KMS-11 (cell line): ENCODE results near the gene HRH3.

Experiments used
- H2AFZ ChIP-seq: fragments of 200-600 bp; sonication (generic); 2 replicates; pipeline ENCODE4 v1.6.1; 2016; ENCODE audit warnings: antibody characterized with exemption, mixed run types, low read depth
- H3K27ac ChIP-seq: fragments of 200-600 bp; sonication (generic); 2 replicates; pipeline ENCODE4 v1.6.1; 2016; ENCODE audit warnings: mild to moderate bottlenecking, mixed run types
- H3K27me3 ChIP-seq: fragments of 200-600 bp; sonication (generic); 2 replicates; pipeline ENCODE4 v1.6.1; 2017; ENCODE audit warnings: mild to moderate bottlenecking, low read depth, mixed run types, moderate library complexity; ENCODE audit not compliant: insufficient read depth
- H3K36me3 ChIP-seq: fragments of 200-600 bp; sonication (generic); 2 replicates; pipeline ENCODE4 v1.6.1; 2017; ENCODE audit warnings: mild to moderate bottlenecking, mixed run types; ENCODE audit not compliant: insufficient read depth
- H3K4me1 ChIP-seq: fragments of 200-600 bp; sonication (generic); 2 replicates; pipeline ENCODE4 v1.6.1; 2016; ENCODE audit warnings: mild to moderate bottlenecking, low read depth, mixed run types; ENCODE audit not compliant: poor library complexity, severe bottlenecking
- H3K4me2 ChIP-seq: fragments of 200-600 bp; sonication (generic); 2 replicates; pipeline ENCODE4 v1.7.0; 2016; ENCODE audit warnings: mild to moderate bottlenecking, mixed run types
- H3K4me3 ChIP-seq: fragments of 200-600 bp; sonication (generic); IDR thresholded peaks from 2 replicates; pipeline ENCODE4 v1.6.1; 2017; ENCODE audit warnings: low read depth, low read length, mixed read lengths; ENCODE audit not compliant: insufficient read depth
- H3K79me2 ChIP-seq: fragments of 200-600 bp; sonication (generic); 2 replicates; pipeline ENCODE4 v1.6.1; 2016; ENCODE audit warnings: low read depth, mixed run types; ENCODE audit not compliant: insufficient read depth
- H3K9ac ChIP-seq: fragments of 200-600 bp; sonication (generic); 2 replicates; pipeline ENCODE4 v1.6.1; 2016; ENCODE audit warnings: mild to moderate bottlenecking, mixed run types
- H4K20me1 ChIP-seq: fragments of 200-600 bp; sonication (generic); 2 replicates; pipeline ENCODE4 v1.6.1; 2016; ENCODE audit warnings: mild to moderate bottlenecking, mixed run types; ENCODE audit not compliant: insufficient read depth
- TF ChIP-seq, protein P1 (sequence below): fragments of 200-600 bp; sonication (generic); conservative IDR thresholded peaks from 2 replicates; pipeline ENCODE4 v1.6.1; 2017; ENCODE audit warnings: low read depth, mild to moderate bottlenecking, antibody characterized with exemption, low read length, moderate library complexity, mixed read lengths

The HRH3 gene

DNA sequence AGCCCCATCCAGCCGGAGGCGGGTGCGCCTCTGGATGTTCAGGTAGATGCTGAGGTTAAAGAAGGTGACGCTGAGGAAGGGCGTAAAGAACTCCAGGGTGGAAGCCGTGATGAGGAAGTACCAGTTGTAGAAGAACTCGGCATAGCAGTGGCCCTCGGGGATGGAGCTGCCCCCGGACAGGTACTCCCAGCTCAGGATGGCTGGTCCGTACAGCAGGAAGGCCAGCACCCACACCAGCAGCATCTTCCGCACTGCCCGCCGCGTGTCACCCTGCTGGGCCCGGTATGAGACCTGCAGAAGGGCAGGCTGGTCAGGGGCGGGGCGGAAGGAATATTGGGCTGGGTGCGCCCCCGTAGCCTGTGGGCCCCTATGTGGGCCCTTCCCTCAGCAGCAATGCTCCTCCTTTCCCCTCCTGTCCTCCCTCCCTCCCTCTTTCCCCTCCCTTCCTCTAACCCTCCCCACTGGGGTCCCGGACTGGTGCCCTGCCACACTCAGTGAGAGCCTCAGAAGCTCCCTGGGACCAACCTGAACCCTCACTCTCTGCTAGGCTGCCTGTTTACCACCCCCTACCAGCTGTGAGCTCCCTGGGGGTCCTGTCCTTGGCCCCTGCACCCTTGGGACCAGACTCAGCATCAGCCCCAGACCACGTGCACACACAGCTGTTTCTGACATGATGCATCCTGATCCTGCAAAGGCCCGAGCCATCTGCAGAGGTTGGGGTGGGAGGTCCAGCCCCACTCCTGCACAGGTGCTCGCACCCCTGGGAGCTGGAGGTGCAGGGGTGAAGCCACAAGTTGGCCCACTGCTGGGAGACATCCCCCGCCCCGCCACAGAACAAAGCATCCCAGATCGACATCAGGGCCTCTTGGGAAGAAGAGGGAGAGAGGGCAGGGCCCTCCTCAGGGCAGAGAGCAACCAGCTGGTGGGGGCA is 3.2 kb downstream of the HRH3 start:
- Histone ChIP-seq H3K27me3 (peaks cover 81% of the 10 kb centered on the region), H3K4me2 (no peak overlapping the region), H3K36me3 (no peaks in the 10 kb centered on the region), H3K27ac (no peak overlapping the region), H3K4me1 (no peaks in the 10 kb centered on the region), H3K9ac (no peak overlapping the region), H2AFZ (no peak overlapping the region), H4K20me1 (no peaks in the 10 kb centered on the region), H3K4me3 (no peak overlapping the region), H3K79me2 (no peaks in the 10 kb centered on the region)
- TF ChIP-seq, protein P1, sequence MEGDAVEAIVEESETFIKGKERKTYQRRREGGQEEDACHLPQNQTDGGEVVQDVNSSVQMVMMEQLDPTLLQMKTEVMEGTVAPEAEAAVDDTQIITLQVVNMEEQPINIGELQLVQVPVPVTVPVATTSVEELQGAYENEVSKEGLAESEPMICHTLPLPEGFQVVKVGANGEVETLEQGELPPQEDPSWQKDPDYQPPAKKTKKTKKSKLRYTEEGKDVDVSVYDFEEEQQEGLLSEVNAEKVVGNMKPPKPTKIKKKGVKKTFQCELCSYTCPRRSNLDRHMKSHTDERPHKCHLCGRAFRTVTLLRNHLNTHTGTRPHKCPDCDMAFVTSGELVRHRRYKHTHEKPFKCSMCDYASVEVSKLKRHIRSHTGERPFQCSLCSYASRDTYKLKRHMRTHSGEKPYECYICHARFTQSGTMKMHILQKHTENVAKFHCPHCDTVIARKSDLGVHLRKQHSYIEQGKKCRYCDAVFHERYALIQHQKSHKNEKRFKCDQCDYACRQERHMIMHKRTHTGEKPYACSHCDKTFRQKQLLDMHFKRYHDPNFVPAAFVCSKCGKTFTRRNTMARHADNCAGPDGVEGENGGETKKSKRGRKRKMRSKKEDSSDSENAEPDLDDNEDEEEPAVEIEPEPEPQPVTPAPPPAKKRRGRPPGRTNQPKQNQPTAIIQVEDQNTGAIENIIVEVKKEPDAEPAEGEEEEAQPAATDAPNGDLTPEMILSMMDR, result no peak

DNA sequence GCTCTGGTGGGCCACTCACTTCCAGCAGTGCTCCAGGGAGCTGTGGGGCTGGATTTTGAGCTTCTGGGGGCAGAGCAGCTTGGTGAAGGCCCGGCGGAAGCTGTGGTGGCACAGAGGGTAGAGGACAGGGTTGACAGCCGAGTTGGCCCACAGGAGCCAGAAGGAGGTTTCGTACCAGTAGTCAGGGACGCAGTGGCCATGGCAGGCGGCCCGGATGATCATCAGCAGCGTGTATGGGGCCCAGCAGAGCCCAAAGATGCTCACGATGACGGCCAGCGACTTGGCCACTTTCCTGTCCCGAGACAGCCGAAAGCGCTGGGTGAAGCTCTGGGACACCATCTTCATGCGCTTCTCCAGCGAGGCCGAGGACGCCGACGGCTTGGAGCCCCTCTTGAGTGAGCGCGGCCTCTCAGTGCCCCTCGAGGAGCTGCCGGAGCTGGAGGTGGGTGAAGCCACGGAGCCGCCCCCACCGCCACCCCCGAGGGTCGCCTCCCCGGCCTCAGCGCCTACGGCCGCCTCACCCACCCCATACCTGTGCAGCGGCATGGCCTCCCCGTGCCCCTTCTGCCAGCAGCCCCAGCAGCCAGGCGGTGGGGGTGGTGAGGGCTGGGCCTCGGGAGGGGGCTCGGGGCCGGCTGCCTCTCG is 4.0 kb downstream of the HRH3 start:
- no peak overlapping the region for H3K9ac ChIP-seq
- H3K4me2 ChIP-seq, result no peak overlapping the region
- TF ChIP-seq, protein P1, result no peak
- H3K79me2 ChIP-seq, result no peaks in the 10 kb centered on the region
- H3K36me3 ChIP-seq, result no peaks in the 10 kb centered on the region
- no peak overlapping the region for H3K27ac ChIP-seq
- no peaks in the 10 kb centered on the region for H3K4me1 ChIP-seq
- no peaks in the 10 kb centered on the region for H4K20me1 ChIP-seq
- H3K4me3 ChIP-seq, result no peak overlapping the region
- H3K27me3 ChIP-seq, result peaks cover 81% of the 10 kb centered on the region
- H2AFZ ChIP-seq, result no peak overlapping the region

DNA sequence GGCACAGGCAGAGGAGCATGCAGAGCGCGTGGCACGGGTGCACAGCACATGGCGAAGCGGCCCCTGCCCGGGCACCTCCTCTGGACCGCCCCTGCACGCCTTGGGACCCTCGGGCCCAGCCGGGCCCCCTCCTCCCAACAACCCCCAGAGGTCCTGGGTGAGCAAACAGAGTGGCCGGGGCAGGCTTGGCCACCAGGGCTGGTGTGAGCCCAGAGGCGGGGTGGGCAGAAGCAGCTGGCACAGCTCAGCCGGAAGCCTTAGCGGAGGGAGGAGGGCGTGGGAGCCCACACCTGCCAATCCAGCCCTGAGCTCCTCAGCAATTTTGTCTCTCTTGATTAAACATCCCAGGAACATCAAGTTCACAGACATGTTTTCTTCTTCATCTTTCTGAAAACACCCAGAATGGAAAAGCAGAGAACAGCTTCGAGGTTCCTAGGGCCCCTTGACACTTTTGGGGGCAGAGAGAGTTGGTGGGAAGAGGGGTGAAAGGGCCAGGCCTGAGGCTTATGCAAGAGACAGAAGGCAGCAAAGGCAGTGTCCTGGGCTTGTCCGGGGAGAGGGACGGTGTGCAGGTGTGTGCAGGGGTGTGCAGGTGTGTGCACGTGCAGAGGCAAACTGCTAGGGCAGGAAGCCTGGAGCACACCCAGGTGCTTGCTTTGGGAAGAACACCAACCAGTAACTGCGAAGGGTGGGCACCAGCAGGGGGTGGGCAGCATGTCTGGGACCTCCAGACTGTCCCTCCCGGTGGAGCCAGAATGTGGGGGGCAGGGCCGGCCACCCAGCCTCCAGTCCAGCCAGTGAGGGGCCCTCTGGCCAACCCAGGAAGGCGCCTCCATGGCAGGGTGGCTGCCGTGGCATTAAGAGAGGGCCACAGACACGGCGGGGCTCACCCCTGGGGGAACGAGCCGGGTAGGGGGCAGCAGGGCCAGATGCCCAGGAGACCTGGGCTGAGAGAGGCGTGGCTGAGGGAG is 4.8 kb downstream of the HRH3 start:
- Histone ChIP-seq H3K79me2 (no peaks in the 10 kb centered on the region), H4K20me1 (no peaks in the 10 kb centered on the region), H3K4me1 (no peaks in the 10 kb centered on the region), H2AFZ (no peak overlapping the region), H3K27ac (no peak overlapping the region), H3K27me3 (peaks cover 83% of the 10 kb centered on the region), H3K4me2 (no peak overlapping the region), H3K36me3 (no peaks in the 10 kb centered on the region), H3K4me3 (no peak overlapping the region), H3K9ac (no peak overlapping the region)
- TF ChIP-seq, protein P1, result no peak

DNA sequence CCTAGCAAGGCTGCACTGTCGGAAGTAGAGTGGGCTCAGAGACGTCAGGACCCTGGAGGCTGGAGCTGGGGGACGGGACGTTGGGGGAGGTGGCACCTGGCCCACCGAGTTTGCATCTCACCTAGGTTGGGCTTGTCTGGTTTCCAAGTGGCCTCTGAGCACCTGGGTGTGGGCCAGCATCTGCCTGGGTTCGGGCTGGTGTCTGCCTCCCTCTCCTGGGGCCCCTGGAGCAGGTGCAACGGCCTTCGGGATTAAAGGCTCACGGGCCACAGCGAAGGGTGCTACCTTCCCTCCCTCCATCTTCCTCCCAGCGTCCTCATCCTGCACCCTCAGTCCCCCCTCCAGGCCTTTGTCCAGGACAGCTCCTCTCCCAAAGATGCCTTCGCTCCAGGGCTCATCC is 6.0 kb downstream of the HRH3 start:
- Histone ChIP-seq H3K4me2 (no peak overlapping the region), H4K20me1 (no peaks in the 10 kb centered on the region), H3K9ac (no peak overlapping the region), H3K79me2 (no peaks in the 10 kb centered on the region), H3K27ac (no peak overlapping the region), H3K27me3 (peaks cover 89% of the 10 kb centered on the region), H3K36me3 (no peaks in the 10 kb centered on the region), H3K4me3 (no peak overlapping the region), H2AFZ (no peak overlapping the region), H3K4me1 (no peaks in the 10 kb centered on the region)
- TF ChIP-seq, protein P1, result no peak
